Esophagus squamous epithelium (tissue), 5 donors: ENCODE data around the gene WDR91. TPM values are rescaled to one million over a fixed set of nuclear protein-coding genes. Genes with fewer than 3 reads are reported as not detected.
A peak's percentile ranks its signal among the peaks of the same experiment; 100 is the strongest.
"Not testable (repeated sequence)": the region's sequence is repeated elsewhere in the genome, so short reads cannot be mapped to it uniquely, and the experiment has no call there.

Source experiments
- DNase-seq: peaks from one replicate; lab custom pipeline; 2025; lab: John Stamatoyannopoulos, UW
- H3K27ac ChIP-seq, 4 donors: fragments of 200-600 bp; sonication (generic); one replicate each; pipeline ENCODE4 v1.5.1; 2016 to 2019; ENCODE audit warnings: mild to moderate bottlenecking in 1 of 4
- H3K27me3 ChIP-seq, 4 donors: fragments of 200-600 bp; sonication (generic); 1 replicate in 3 of 4; 2 replicates in 1 of 4; pipeline versions ENCODE4 v1.5.1 to v1.6.0; 2017 to 2021; ENCODE audit warnings: antibody characterized with exemption in 1 of 4
- H3K36me3 ChIP-seq, 3 donors: fragments of 200-600 bp; sonication (generic); one replicate each; pipeline ENCODE4 v1.5.1; 2016 to 2019
- H3K4me1 ChIP-seq, 3 donors: fragments of 200-600 bp; sonication (generic); one replicate each; pipeline ENCODE4 v1.5.1; 2017 to 2019
- H3K4me3 ChIP-seq, 4 donors: fragments of 200-600 bp; sonication (generic); 1 replicate in 3 of 4; 2 replicates in 1 of 4; pipeline ENCODE4 v1.5.1; 2016 to 2019; ENCODE audit warnings: mild to moderate bottlenecking in 2 of 4, moderate library complexity in 1 of 4
- H3K9me3 ChIP-seq, 3 donors: fragments of 200-600 bp; sonication (generic); one replicate each; pipeline ENCODE4 v1.5.1; 2016 to 2019
- CTCF ChIP-seq, 6 experiments: fragments of 450-650 bp in 4 of 6; fragments of 200-600 bp in 2 of 6; sonication (generic) in 2 of 6; IDR thresholded peaks; one replicate each; pipeline ENCODE4 v1.5.1; 2016 to 2019; ENCODE audit warnings: antibody characterized with exemption in 6 of 6, mild to moderate bottlenecking in 4 of 6, moderate library complexity in 4 of 6
- POLR2A ChIP-seq, 4 donors: fragments of 450-650 bp; IDR thresholded peaks; one replicate each; pipeline ENCODE4 v1.6.1; 2017; ENCODE audit warnings: antibody characterized with exemption in 4 of 4, mild to moderate bottlenecking in 4 of 4, moderate library complexity in 3 of 4
- WGBS, 2 donors: methylation state at CpG; one replicate each; pipeline ENCODE4 v1.1.5; 2018; 5-methylcytosine and 5-hydroxymethylcytosine counted together
- intact Hi-C: fragments of 100-400 bp; cut with DNase I; formaldehyde crosslinking; loops from one replicate; pipeline ENCODE4 v1.15.0; 2022
- total RNA-seq, 4 donors: library from RNA; depleted of rRNA; stranded (reverse); fragments of >200 nt; gene quantifications; one replicate each; pipeline ENCODE4 v1.1.0, GENCODE V29; 2016
- donor health status: DM: yes; HTN: yes; CAD: no.

WDR91 gene
- total RNA-seq, 4 donors from 2014 or later: 19.6 to 29.0 (median 24.3) TPM

- DNase-seq: no peak
- Histone ChIP-seq H3K4me1 (no peaks in the 10 kb centered on the region), H3K4me3 (no peak overlapping the region), H3K9me3 (no peaks in the 10 kb centered on the region), H3K36me3 (no peaks in the 10 kb centered on the region), H3K27ac (no peak overlapping the region), H3K27me3 (peaks cover 0 to 2% (median 0%) of the 10 kb centered on the region in 4 donors)
- no peak for TF ChIP-seq POLR2A (IDR thresholded peaks at IDR 0.05)
- no peak for TF ChIP-seq CTCF (IDR thresholded peaks at IDR 0.05)
- WGBS, 2 donors: 74 to 92% methylated on average over 6 of the region's 7 CpGs
- intact Hi-C loops: no loop called here
Observed at GRCh38 chr7:135239263-135239662, 27.9 kb upstream of the WDR91 start.

GRCh38 chr7:135238112-135238744 is 26.9 kb upstream of the WDR91 start:
- H3K27me3 ChIP-seq: peaks cover 0 to 2% (median 0%) of the 10 kb centered on the region in 4 donors
- H3K36me3 ChIP-seq: no peaks in the 10 kb centered on the region
- intact Hi-C loops: no loop called here
- no peak for DNase-seq
- H3K4me1 ChIP-seq: no peaks in the 10 kb centered on the region
- H3K9me3 ChIP-seq: no peaks in the 10 kb centered on the region
- H3K4me3 ChIP-seq: no peak overlapping the region
- WGBS, 2 donors: 86 to 91% methylated on average over 3 of the region's 11 CpGs
- H3K27ac ChIP-seq: no peak overlapping the region
- TF ChIP-seq CTCF (IDR thresholded peaks at IDR 0.05): peak in 1 of 6 experiments; percentile 38
- no peak for TF ChIP-seq POLR2A (IDR thresholded peaks at IDR 0.05)

- TF ChIP-seq CTCF (IDR thresholded peaks at IDR 0.05) (no peak), POLR2A (IDR thresholded peaks at IDR 0.05) (no peak)
- H3K4me1 ChIP-seq: no peaks in the 10 kb centered on the region
- H3K27me3 ChIP-seq: peaks cover 0 to 2% (median 0%) of the 10 kb centered on the region in 4 donors
- intact Hi-C loops: no loop called here
- no peak for DNase-seq
- WGBS, 2 donors: 47 to 72% methylated on average over 2 of the region's 2 CpGs
- H3K9me3 ChIP-seq: no peaks in the 10 kb centered on the region
- no peak overlapping the region for H3K4me3 ChIP-seq
- H3K27ac ChIP-seq: no peak overlapping the region
- H3K36me3 ChIP-seq: no peaks in the 10 kb centered on the region
Observed at GRCh38 chr7:135236727-135237126, 25.4 kb upstream of the WDR91 start.

GRCh38 chr7:135235841-135236240 is 24.5 kb upstream of the WDR91 start:
- Histone ChIP-seq H3K27me3 (peaks cover 0 to 2% (median 0%) of the 10 kb centered on the region in 4 donors), H3K9me3 (no peaks in the 10 kb centered on the region), H3K4me3 (no peak overlapping the region), H3K36me3 (no peaks in the 10 kb centered on the region), H3K27ac (no peak overlapping the region), H3K4me1 (no peaks in the 10 kb centered on the region)
- 83 to 97% methylated on average over 5 of the region's 5 CpGs for WGBS, 2 donors
- DNase-seq: no peak
- intact Hi-C loops: no loop called here
- TF ChIP-seq POLR2A (IDR thresholded peaks at IDR 0.05): no peak
- no peak for TF ChIP-seq CTCF (IDR thresholded peaks at IDR 0.05)

GRCh38 chr7:135234727-135235126 is 23.4 kb upstream of the WDR91 start:
- WGBS, 2 donors: 55 to 62% methylated on average over 3 of the region's 4 CpGs
- Histone ChIP-seq H3K4me3 (no peak overlapping the region), H3K9me3 (no peaks in the 10 kb centered on the region), H3K27me3 (peaks cover 0 to 2% (median 0%) of the 10 kb centered on the region in 4 donors), H3K4me1 (no peaks in the 10 kb centered on the region), H3K36me3 (no peaks in the 10 kb centered on the region), H3K27ac (no peak overlapping the region)
- intact Hi-C loops: no loop called here
- DNase-seq: no peak
- no peak for TF ChIP-seq CTCF (IDR thresholded peaks at IDR 0.05)

GRCh38 chr7:135234095-135234494 is 22.8 kb upstream of the WDR91 start:
- DNase-seq, H3K36me3 ChIP-seq, H3K27ac ChIP-seq, H3K4me1 ChIP-seq, H3K9me3 ChIP-seq, H3K4me3 ChIP-seq, intact Hi-C loops, H3K27me3 ChIP-seq: not testable (repeated sequence)
- 67 to 82% methylated on average over 1 to 11 of the region's 14 CpGs for WGBS, 2 donors
